D721Med (cell line): ENCODE results near the gene MATN1.

ENCODE experiments used
- DNase-seq: peaks from one replicate; pipeline ENCODE4 v3.0.0; 2011; ENCODE audit warnings: low spot score; ENCODE audit not compliant: insufficient read length
- FAIRE-seq: peaks from 2 replicates; lab custom pipeline; 2011; peaks lifted over from hg19 to GRCh38; lab: Jason Lieb, UNC
- TF ChIP-seq, protein P1 (sequence below): IDR thresholded peaks from 2 replicates; pipeline ENCODE4 v1.5.1; 2012; ENCODE audit warnings: mild to moderate bottlenecking, control low read depth; ENCODE audit not compliant: insufficient read depth; ENCODE audit errors: missing control alignments

Gene MATN1

DNA sequence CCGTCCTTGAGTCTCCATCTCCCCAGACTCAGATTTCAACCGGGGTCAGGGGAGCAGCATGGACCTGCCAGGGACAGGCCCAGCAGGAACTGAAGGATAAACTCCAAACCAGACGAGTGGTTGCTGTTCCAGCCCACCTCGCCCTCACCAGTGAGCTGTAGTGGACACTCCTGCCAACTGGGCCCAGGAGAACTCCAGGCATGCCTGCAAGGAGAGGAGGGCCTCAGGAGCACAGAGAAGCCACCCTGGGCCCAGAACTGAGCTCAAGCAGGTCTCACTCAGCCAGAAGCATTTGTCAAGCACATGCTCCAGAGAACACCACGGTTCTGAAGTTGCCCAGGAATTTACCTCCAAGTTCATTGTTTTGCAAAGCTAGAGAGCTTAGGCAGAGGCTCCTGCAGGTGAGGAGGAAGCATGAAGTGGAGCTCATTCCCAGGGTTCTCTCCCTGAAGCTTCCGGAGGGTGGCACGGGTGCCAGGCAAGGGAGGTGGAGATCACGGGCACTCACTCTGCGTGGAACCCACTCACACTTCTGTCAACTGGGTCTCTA, 61.0 kb downstream of the MATN1 start:
- TF ChIP-seq, protein P1, sequence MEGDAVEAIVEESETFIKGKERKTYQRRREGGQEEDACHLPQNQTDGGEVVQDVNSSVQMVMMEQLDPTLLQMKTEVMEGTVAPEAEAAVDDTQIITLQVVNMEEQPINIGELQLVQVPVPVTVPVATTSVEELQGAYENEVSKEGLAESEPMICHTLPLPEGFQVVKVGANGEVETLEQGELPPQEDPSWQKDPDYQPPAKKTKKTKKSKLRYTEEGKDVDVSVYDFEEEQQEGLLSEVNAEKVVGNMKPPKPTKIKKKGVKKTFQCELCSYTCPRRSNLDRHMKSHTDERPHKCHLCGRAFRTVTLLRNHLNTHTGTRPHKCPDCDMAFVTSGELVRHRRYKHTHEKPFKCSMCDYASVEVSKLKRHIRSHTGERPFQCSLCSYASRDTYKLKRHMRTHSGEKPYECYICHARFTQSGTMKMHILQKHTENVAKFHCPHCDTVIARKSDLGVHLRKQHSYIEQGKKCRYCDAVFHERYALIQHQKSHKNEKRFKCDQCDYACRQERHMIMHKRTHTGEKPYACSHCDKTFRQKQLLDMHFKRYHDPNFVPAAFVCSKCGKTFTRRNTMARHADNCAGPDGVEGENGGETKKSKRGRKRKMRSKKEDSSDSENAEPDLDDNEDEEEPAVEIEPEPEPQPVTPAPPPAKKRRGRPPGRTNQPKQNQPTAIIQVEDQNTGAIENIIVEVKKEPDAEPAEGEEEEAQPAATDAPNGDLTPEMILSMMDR: no peak
- no peak for FAIRE-seq
- no peak for DNase-seq

DNA sequence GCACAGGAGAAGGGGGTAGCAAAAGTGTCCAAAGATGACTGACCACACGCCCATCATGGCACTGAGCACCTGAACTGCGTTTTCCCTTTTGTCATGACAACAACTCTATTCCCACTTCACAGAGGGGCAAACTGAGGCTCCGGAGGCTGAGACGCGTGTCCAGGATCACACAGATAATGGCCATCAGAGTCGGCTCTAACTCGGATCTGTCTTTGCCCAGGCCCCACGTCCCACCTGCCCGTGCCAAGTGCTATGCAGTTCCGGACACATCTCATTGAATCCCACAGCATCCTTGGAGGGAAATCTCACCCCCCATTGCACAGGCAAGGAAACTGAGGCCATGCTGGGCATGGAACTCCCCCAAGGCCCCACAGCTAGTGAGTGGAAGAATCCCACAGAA, 62.1 kb downstream of the MATN1 start:
- TF ChIP-seq, protein P1: no peak
- no peak for DNase-seq
- FAIRE-seq: no peak
